HG02571 (cell line): Measurements from ENCODE around the gene EID2.
A peak's percentile ranks its signal among the peaks of the same experiment; 100 is the strongest.

Source experiments
- ATAC-seq: cut with Tn5 transposase; IDR thresholded peaks from one replicate; pipeline ENCODE4 v1.9.1; 2021; ENCODE audit warnings: mild to moderate bottlenecking, moderate library complexity; ENCODE audit not compliant: unreplicated experiment

The EID2 gene

GRCh38 chr19:39539165-39539517, 820 bp downstream of the EID2 start:
- ATAC-seq: no peak

- no peak for ATAC-seq
These were observed 6.2 kb downstream of the EID2 start for GRCh38 chr19:39533791-39534190.

DNA sequence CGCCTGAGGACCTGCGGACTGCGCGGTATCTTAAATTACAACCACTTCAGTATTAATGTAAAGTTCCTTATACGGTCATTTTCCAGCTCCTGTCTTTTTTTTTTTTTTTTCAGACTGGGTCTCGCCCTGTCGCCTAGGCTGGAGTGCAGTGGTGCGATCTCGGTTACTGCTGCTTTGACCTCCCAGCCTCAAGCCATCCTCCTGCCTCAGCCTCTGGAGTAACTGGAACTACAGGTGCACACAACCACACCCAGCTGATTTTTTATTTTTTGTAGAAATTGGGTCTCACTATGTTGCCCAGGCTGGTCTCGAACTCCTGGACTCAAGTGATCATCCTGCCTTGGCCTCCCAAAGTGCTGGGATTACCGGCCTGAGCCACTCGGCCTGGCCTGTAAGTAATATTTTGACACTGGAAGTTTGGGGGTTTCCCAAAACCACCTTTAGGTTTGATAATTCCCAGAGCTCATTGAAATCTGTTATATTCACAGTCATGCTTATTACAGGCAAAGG, 6.9 kb downstream of the EID2 start:
- no peak for ATAC-seq

- ATAC-seq: peak; percentile 90
These were observed 7.5 kb downstream of the EID2 start, which contains the start of gene EID2B for GRCh38 chr19:39532233-39533002. TSS of gene EID2B (minus strand) at chr19:39532852. CDS start at chr19:39532802, 50 bp downstream.

GRCh38 chr19:39531834-39532232, 8.1 kb downstream of the EID2 start:
- no peak for ATAC-seq

DNA sequence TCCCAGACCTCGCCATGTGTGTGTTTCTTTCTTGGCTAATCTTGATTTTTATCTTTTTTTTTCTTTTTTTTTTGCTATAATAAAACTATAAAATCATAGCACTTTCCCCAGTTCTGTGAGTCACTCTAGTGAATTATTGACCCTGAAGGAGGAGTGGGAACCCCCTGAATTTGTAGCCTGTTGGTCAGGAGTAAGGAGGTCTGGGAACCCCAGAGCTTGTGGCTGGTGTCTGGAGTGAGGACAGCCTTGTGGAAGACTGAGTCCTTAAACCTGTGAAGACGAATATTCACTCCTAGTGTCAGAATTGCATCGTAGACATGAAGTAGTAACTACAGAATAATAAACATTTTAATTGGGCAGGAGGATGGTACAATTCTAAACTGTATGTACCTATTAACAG, 14.8 kb downstream of the EID2 start:
- no peak for ATAC-seq

DNA sequence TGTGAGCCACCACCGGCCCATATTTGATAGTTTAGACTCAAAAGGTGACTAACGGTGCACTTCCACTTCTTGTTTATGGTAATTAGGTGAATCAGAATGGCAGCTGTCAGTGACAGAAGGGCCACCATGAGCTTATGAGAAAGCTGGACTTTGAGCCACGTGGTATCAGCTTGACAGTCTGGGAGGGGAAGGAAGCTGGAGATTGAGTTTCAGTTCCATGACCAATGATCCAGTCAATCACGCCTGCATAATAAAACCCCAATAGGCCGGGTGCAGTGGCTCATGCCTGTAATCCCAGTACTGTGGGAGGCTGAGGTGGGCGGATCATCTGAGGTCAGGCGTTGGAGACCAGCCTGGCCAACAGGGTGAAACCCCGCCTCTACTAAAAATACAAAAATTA, 15.5 kb downstream of the EID2 start:
- no peak for ATAC-seq

DNA sequence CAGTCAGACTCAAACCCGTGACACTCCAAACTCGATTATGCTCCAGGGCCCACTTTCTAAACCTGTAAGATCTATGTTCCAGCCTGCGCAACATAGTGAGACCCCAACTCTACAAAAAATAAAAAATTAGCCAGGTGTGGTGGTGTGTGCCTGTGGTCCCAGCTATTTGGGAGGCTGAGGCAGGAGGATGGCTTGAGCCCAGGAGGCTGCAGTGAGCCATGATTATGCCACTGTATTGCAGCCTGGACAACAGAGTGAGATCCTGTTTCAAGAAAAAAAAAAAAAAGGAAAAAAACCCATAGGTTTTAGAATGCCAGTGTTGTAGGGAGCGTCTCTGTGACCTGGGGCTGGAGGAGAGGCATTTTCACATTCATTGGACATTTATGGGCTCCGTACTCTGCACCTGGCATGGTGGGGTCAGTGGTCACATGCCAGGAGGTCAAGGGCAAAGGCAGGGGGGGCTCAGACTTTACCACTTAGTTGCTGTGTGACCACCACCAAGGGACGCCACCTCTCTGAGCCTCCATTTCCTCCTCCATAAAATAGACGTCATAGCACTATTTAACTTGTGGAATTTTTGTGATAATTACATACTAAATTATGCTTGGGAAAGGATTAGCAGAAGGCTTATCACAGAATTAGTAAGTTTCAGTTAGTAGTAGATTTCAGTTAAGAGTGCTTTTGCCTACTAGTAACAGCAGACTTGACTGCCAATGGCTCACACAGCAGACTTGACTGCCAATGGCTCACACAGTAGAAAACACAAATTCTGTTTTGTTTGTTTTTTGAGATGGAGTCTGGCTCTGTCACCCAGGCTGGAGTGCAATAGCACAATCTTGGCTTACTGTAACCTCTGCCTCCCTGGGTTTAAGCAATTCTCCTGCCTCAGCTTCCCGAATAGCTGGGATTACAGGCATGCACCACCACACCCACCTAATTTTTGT, 19.1 kb downstream of the EID2 start:
- no peak for ATAC-seq

GRCh38 chr19:39518975-39519374, 21.0 kb downstream of the EID2 start:
- no peak for ATAC-seq

GRCh38 chr19:39518458-39518857, 21.5 kb downstream of the EID2 start:
- ATAC-seq: no peak

GRCh38 chr19:39517432-39517831, 22.5 kb downstream of the EID2 start:
- ATAC-seq: no peak

DNA sequence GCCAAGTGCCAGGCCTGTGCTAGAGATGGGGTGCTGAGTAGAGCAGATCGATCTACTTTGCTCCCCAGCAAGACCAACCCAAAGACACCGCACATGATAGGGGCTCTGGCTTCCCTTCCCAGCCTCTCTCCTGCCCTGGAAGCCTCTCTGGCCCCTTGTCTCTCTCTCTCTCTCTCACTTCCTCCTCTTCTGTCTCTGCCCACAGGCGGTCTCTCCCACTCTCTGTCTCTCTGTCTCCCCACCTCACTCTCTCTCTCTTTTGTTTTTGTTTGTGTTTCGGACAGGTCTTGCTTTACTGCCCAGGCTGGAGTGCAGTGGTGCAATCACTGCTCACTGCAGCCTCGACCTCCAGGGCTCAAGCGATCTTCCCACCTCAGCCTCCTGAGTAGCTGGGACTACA, 23.7 kb downstream of the EID2 start:
- no peak for ATAC-seq

GRCh38 chr19:39515551-39516191, 24.3 kb downstream of the EID2 start:
- no peak for ATAC-seq

DNA sequence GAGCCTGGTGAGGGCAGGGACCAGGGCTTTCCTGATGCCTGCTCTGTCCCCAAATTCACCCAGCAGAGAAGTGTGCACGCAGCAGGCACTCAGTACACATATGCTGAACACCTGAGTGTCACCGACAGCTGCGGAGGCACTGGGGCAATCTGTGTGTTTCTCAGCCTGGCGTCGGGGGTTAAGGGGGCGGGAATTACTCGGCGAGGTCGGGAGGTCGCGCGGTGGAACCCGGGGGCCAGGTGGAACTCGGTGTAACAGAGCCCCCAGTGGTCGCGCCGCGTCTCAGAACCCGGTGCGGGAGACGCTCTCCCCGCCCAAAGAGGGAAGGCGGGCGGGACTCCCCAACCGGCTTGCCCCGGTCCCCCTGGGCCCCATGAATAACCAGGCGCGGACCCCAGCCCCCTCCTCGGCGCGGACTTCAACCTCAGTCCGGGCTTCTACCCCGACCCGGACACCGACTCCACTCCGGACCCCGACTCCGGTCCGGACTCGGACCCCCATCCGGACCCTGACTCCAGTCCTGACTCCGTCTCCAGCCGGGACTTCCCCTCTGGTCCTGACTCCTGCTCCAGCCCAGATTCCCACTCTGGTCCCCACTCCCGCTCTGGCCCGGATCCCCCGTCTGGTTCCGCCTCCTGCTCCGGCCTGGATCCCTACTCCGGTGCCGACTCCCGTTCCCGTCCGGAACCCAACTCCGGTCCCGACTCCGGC, 25.0 kb downstream of the EID2 start, which contains the start of gene SELENOV:
Gene SELENOV, plus strand, starts transcription at position 300 of the 711 bp plus-strand sequence. Its CDS starts 74 bp downstream, at position 374.
- no peak for ATAC-seq

- no peak for ATAC-seq
These were observed 27.0 kb downstream of the EID2 start for GRCh38 chr19:39512988-39513387.

DNA sequence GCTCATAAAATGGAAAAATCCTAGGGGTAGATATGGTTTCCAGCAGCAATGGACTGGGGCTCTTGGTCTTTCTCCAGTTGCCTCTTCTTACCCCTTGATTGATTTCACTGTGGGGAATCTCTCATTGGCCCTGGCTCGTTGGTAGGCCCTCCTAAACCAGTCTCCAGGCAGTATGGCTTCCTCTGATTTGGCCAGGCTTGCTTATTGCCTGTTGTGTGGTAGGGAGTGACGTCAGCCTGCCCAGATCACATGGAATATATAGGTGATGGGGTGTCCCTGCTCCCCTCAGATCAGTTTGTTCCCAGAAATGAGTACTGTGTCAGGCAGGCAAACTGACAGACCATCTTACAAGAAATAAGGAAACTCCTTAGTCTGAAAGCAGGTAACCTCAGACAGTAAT, 30.7 kb downstream of the EID2 start:
- ATAC-seq: no peak

DNA sequence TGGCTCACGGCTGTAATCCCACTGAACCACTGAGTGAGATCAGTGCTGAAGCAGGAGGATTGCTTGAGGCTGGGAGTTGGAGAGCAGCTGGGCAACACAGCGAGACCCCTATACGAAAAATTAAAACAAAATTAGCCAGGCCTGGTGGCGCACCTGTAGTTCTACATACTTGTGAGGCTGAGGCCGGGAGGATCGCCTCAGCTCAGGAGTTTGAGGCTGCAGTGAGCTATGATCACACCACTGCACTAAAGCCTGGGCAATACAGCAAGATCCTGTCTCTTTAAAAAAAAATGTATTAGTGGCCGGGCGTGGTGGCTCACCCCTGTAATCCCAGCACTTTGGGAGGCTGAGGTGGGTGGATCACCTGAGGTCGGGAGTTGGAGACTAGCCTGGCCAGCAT, 31.3 kb downstream of the EID2 start:
- ATAC-seq: no peak

- ATAC-seq: no peak
These were observed 32.1 kb downstream of the EID2 start for GRCh38 chr19:39507715-39508364.

DNA sequence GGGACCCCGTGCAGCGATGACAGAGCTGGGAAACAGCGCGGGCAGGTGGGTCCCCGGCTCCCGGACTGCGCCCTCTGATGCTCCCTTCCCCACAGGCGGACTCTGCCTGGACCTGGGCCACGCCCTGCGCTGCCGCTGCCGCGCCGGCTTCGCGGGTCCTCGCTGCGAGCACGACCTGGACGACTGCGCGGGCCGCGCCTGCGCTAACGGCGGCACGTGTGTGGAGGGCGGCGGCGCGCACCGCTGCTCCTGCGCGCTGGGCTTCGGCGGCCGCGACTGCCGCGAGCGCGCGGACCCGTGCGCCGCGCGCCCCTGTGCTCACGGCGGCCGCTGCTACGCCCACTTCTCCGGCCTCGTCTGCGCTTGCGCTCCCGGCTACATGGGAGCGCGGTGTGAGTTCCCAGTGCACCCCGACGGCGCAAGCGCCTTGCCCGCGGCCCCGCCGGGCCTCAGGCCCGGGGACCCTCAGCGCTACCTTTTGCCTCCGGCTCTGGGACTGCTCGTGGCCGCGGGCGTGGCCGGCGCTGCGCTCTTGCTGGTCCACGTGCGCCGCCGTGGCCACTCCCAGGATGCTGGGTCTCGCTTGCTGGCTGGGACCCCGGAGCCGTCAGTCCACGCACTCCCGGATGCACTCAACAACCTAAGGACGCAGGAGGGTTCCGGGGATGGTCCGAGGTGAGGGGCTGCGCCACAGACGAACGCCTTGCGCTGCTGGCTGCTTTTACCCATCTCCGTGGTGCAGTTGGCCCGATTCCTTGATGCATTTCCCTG, 32.8 kb downstream of the EID2 start:
- no peak for ATAC-seq
